K562 (cell line): Measurements from ENCODE around the gene SLC6A9. TPM values are rescaled to one million over a fixed set of nuclear protein-coding genes. Genes with fewer than 3 reads are reported as not detected.

ENCODE experiments used
- ARNT ChIP-seq, 2 experiments: fragments of 450-650 bp; IDR thresholded peaks; 2 replicates each; pipeline ENCODE4 v1.6.1; 2016; ENCODE audit warnings: mild to moderate bottlenecking in 1 of 2
- BRCA1 ChIP-seq, 2 experiments: fragments of 450-650 bp in 1 of 2; sonication (generic) in 1 of 2; formaldehyde crosslinking in 1 of 2; IDR thresholded peaks; 2 replicates each; pipeline versions ENCODE4 v1.5.0 to v1.6.1; 2017 to 2020; ENCODE audit warnings: mild to moderate bottlenecking in 1 of 2, missing genetic modification reagents in 1 of 2
- CBX2 ChIP-seq: fragments of 200-600 bp; sonication (generic); IDR thresholded peaks from one replicate; pipeline ENCODE4 v1.6.1; 2012; ENCODE audit warnings: mild to moderate bottlenecking, low read length, inconsistent platforms; ENCODE audit not compliant: insufficient read depth, poor library complexity, severe bottlenecking
- CHCHD3 ChIP-seq: fragments of 250-450 bp; sonication (Bioruptor Pico); IDR thresholded peaks from 2 replicates; pipeline ENCODE4 v2.1.2; 2022; ENCODE audit warnings: mild to moderate bottlenecking
- E2F6 ChIP-seq, 2 experiments: IDR thresholded peaks; 2 replicates each; pipeline ENCODE4 v1.6.1; 2011; ENCODE audit warnings: borderline replicate concordance in 1 of 2, control low read depth in 1 of 2, low read depth in 1 of 2, low read length in 1 of 2, mild to moderate bottlenecking in 1 of 2, mixed read lengths in 1 of 2, moderate library complexity in 1 of 2; ENCODE audit not compliant: insufficient read depth in 1 of 2, insufficient read length in 1 of 2, poor library complexity in 1 of 2, severe bottlenecking in 1 of 2; ENCODE audit errors: extremely low read depth in 1 of 2
- ETS2 ChIP-seq: IDR thresholded peaks from 2 replicates; pipeline ENCODE4 v1.6.1; 2016; ENCODE audit warnings: borderline replicate concordance, missing genetic modification characterization, mild to moderate bottlenecking, moderate library complexity, missing compliant biosample characterization; ENCODE audit not compliant: poor library complexity, severe bottlenecking
- GATA2 ChIP-seq: sonication (generic); formaldehyde crosslinking; IDR thresholded peaks from 2 replicates; pipeline ENCODE4 v1.4.0; 2020; ENCODE audit warnings: mild to moderate bottlenecking, missing genetic modification reagents
- HDAC8 ChIP-seq: fragments of 450-650 bp; IDR thresholded peaks from 2 replicates; pipeline ENCODE4 v1.6.1; 2016; ENCODE audit warnings: mild to moderate bottlenecking, missing genetic modification characterization, moderate library complexity, missing compliant biosample characterization
- KAT7 ChIP-seq: sonication (generic); formaldehyde crosslinking; IDR thresholded peaks from 2 replicates; pipeline ENCODE4 v1.8.0; 2022; ENCODE audit warnings: missing genetic modification reagents, mild to moderate bottlenecking, borderline replicate concordance
- KDM5B ChIP-seq: fragments of 200-600 bp; sonication (generic); IDR thresholded peaks from 2 replicates; pipeline ENCODE4 v1.6.1; 2012; ENCODE audit warnings: low read depth, mild to moderate bottlenecking, moderate library complexity, low read length, control low read depth, inconsistent platforms; ENCODE audit not compliant: insufficient replicate concordance
- NR3C1 ChIP-seq: sonication (generic); formaldehyde crosslinking; IDR thresholded peaks from 2 replicates; pipeline ENCODE4 v1.8.1; 2022; ENCODE audit warnings: missing genetic modification reagents
- PCBP2 ChIP-seq: fragments of 200-400 bp; formaldehyde crosslinking; IDR thresholded peaks from 2 replicates; pipeline ENCODE4 v1.6.1; 2018; ENCODE audit warnings: low read length, low read depth, mild to moderate bottlenecking, moderate library complexity; ENCODE audit not compliant: poor library complexity, severe bottlenecking
- PML ChIP-seq: IDR thresholded peaks from 2 replicates; pipeline ENCODE4 v1.6.1; 2012; ENCODE audit warnings: low read length, inconsistent platforms
- RFX5 ChIP-seq: IDR thresholded peaks from 2 replicates; pipeline ENCODE4 v1.6.1; 2011; ENCODE audit warnings: low read depth, mild to moderate bottlenecking, improper control_type of control experiment, low read length
- SNAPC5 ChIP-seq: fragments of 250-450 bp; sonication (Bioruptor Pico); IDR thresholded peaks from 2 replicates; pipeline ENCODE4 v1.8.0; 2021; ENCODE audit warnings: moderate library complexity, mild to moderate bottlenecking, inconsistent platforms
- ZNF354B ChIP-seq: fragments of 250-450 bp; sonication (Bioruptor Pico); IDR thresholded peaks from 2 replicates; pipeline ENCODE4 v1.4.0; 2020
- ZNF655 ChIP-seq: fragments of 250-450 bp; sonication (Bioruptor Pico); IDR thresholded peaks from 2 replicates; pipeline ENCODE4 v1.5.0; 2021
- ZNF668 ChIP-seq: fragments of 250-450 bp; sonication (Bioruptor Pico); IDR thresholded peaks from 2 replicates; pipeline ENCODE4 v1.8.0; 2022; ENCODE audit warnings: mild to moderate bottlenecking, inconsistent platforms
- polyA plus RNA-seq, 8 experiments: library from polyadenylated mRNA; depleted of rRNA in 4 of 8; stranded (reverse) in 5 of 8; unstranded in 3 of 8; fragments of >200 nt; fragmentation: Nextera tagmentation in 2 of 8; fragmentation: Illumina TruSeq in 1 of 8; extraction: Ambion mirVana in 2 of 8; extraction: Trizol in 1 of 8; gene quantifications; 2 replicates each; pipeline versions ENCODE4 v1.2.1 to v1.2.3, GENCODE V29; 2011 to 2014; ENCODE audit warnings: inconsistent platforms in 1 of 8, missing spikeins in 1 of 8
- total RNA-seq, 7 experiments: library from RNA; depleted of rRNA in 6 of 7; stranded (reverse); fragments of >200 nt in 6 of 7; fragmentation: Illumina TruSeq in 2 of 7; extraction: Trizol in 2 of 7; gene quantifications; 2 replicates each; pipeline versions ENCODE4 v1.2.1 to v1.2.3, GENCODE V29; 2011 to 2021; ENCODE audit warnings: low replicate concordance in 1 of 7
- TF ChIP-seq, protein P1 (sequence below): sonication (generic); formaldehyde crosslinking; IDR thresholded peaks from 2 replicates; pipeline ENCODE4 v1.8.1; 2023; ENCODE audit warnings: missing genetic modification reagents, mild to moderate bottlenecking, borderline replicate concordance
- TF ChIP-seq, protein P2 (sequence below): fragments of 250-450 bp; sonication (Bioruptor Pico); IDR thresholded peaks from 2 replicates; pipeline ENCODE4 v1.9.0; 2021; ENCODE audit warnings: mild to moderate bottlenecking

The SLC6A9 gene
- total and polyA plus RNA-seq, 9 of the 15 experiments (the other 6 are each of a cell fraction or from before 2014, with no cell fraction given) = 0.17 to 18.7 (median 2.9) TPM

DNA sequence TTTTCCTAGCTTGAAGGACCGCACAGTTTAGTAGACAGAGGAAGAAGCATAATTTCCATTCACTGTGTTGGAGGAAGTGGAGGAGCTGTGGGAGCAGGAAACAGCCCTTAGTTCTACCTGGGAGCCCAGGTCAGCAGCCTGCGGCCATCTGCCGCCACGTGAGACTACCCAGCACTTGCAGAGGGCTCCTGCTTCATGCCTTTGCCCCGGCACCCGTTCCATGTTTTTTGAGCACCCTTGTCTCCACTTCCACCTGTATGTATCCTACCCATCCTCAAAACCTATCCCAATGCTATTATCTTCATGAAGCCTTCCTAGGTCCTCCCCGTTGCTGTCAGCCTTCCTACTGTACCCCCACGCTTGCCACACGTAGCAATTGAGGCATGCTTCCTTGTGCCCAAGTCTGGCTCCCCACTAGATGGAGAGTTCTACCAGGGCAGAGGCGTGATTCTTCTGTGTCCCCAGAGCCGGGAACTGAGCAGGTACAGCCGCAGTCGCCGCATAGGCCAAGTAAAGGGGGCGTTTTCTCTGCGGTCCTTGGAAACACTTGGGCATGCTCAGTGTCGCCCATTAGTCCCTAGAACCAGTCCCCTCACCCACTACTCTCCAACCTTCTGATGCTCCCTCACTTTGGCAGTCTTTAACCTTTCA lies 1.9 kb downstream of the SLC6A9 start (continued):
- TF ChIP-seq E2F6 (IDR thresholded peaks at IDR 0.05; ENCODE audit: borderline replicate concordance in 1 of 2, extremely low read depth in 1 of 2, insufficient read depth in 1 of 2, insufficient read length in 1 of 2, low read depth in 1 of 2, low read length in 1 of 2, poor library complexity in 1 of 2, severe bottlenecking in 1 of 2) = no peak
- no peak for TF ChIP-seq RFX5
- TF ChIP-seq HDAC8 (tag) = no peak
- TF ChIP-seq, protein P1, sequence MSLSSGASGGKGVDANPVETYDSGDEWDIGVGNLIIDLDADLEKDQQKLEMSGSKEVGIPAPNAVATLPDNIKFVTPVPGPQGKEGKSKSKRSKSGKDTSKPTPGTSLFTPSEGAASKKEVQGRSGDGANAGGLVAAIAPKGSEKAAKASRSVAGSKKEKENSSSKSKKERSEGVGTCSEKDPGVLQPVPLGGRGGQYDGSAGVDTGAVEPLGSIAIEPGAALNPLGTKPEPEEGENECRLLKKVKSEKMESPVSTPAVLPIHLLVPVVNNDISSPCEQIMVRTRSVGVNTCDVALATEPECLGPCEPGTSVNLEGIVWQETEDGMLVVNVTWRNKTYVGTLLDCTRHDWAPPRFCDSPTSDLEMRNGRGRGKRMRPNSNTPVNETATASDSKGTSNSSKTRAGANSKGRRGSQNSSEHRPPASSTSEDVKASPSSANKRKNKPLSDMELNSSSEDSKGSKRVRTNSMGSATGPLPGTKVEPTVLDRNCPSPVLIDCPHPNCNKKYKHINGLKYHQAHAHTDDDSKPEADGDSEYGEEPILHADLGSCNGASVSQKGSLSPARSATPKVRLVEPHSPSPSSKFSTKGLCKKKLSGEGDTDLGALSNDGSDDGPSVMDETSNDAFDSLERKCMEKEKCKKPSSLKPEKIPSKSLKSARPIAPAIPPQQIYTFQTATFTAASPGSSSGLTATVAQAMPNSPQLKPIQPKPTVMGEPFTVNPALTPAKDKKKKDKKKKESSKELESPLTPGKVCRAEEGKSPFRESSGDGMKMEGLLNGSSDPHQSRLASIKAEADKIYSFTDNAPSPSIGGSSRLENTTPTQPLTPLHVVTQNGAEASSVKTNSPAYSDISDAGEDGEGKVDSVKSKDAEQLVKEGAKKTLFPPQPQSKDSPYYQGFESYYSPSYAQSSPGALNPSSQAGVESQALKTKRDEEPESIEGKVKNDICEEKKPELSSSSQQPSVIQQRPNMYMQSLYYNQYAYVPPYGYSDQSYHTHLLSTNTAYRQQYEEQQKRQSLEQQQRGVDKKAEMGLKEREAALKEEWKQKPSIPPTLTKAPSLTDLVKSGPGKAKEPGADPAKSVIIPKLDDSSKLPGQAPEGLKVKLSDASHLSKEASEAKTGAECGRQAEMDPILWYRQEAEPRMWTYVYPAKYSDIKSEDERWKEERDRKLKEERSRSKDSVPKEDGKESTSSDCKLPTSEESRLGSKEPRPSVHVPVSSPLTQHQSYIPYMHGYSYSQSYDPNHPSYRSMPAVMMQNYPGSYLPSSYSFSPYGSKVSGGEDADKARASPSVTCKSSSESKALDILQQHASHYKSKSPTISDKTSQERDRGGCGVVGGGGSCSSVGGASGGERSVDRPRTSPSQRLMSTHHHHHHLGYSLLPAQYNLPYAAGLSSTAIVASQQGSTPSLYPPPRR (CRISPR knock-in tag) = no peak
- TF ChIP-seq ZNF354B (CRISPR knock-in tag) = no peak
- TF ChIP-seq CHCHD3 (CRISPR knock-in tag) = no peak
- TF ChIP-seq ZNF668 = no peak
- TF ChIP-seq, protein P2, sequence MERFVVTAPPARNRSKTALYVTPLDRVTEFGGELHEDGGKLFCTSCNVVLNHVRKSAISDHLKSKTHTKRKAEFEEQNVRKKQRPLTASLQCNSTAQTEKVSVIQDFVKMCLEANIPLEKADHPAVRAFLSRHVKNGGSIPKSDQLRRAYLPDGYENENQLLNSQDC (CRISPR knock-in tag) = no peak
- TF ChIP-seq KAT7 (CRISPR knock-in tag) = no peak
- TF ChIP-seq PCBP2 = no peak
- no peak for TF ChIP-seq GATA2 (CRISPR knock-in tag)
- TF ChIP-seq ETS2 (tag) = no peak
- no peak for TF ChIP-seq PML
- no peak for TF ChIP-seq SNAPC5
- TF ChIP-seq KDM5B = peak; percentile 40
- no peak for TF ChIP-seq CBX2
- TF ChIP-seq NR3C1 (CRISPR knock-in tag) = no peak
- no peak for TF ChIP-seq BRCA1 (IDR thresholded peaks at IDR 0.05)
- TF ChIP-seq BRCA1 (CRISPR knock-in tag; IDR thresholded peaks at IDR 0.05) = no peak
- TF ChIP-seq ZNF655 (CRISPR knock-in tag) = no peak
- no peak; a peak in 1 of 4 replicates for TF ChIP-seq ARNT (IDR thresholded peaks at IDR 0.05)
